Thoracic aorta (tissue), 2 donors: Measurements from ENCODE around the gene SET. TPM values are rescaled to one million over a fixed set of nuclear protein-coding genes. Genes with fewer than 3 reads are reported as not detected.

Experiments
- ATAC-seq: fragments of 150-250 bp; one replicate; pipeline ENCODE4 v1.8.0; 2017; ENCODE audit warnings: low read depth; ENCODE audit not compliant: insufficient number of reproducible peaks, low FRiP score
- DNase-seq: peaks from one replicate; pipeline ENCODE4 v3.0.0-alpha.2; 2020; ENCODE audit warnings: low spot score
- H3K27ac ChIP-seq, 2 donors: fragments of 200-600 bp; sonication (generic); 1 replicate in 1 of 2; 2 replicates in 1 of 2; pipeline ENCODE4 v1.5.1; 2016; ENCODE audit warnings: mild to moderate bottlenecking in 2 of 2, moderate library complexity in 2 of 2
- H3K27me3 ChIP-seq: fragments of 200-600 bp; sonication (generic); replicated peaks from 2 replicates; pipeline ENCODE4 v1.6.0; 2016; ENCODE audit warnings: mild to moderate bottlenecking; ENCODE audit not compliant: insufficient read depth
- H3K36me3 ChIP-seq: fragments of 200-600 bp; sonication (generic); one replicate; pipeline ENCODE4 v1.5.1; 2016
- H3K4me1 ChIP-seq, 2 donors: fragments of 200-600 bp; sonication (generic); 1 replicate in 1 of 2; 2 replicates in 1 of 2; pipeline versions ENCODE4 v1.5.1 to v1.6.0; 2016; ENCODE audit warnings: low read depth in 2 of 2, mild to moderate bottlenecking in 1 of 2; ENCODE audit not compliant: control insufficient read depth in 1 of 2
- H3K4me3 ChIP-seq: fragments of 200-600 bp; sonication (generic); 2 replicates; pipeline ENCODE4 v1.5.1; 2016; ENCODE audit warnings: mild to moderate bottlenecking
- H3K9me3 ChIP-seq: fragments of 200-600 bp; sonication (generic); 2 replicates; pipeline ENCODE4 v1.5.1; 2016
- total RNA-seq, 2 donors: library from RNA; depleted of rRNA; stranded (reverse); fragments of >200 nt; gene quantifications; one replicate each; pipeline versions ENCODE4 v1.1.0 to v1.2.3, GENCODE V29; 2016
- TF ChIP-seq, protein P1 (sequence below): fragments of 200-600 bp; sonication (generic); IDR thresholded peaks from one replicate; pipeline ENCODE4 v1.5.1; 2019; ENCODE audit warnings: antibody characterized with exemption

SET gene
- total RNA-seq, 2 donors from 2014 or later, result 83.3 to 201 TPM

DNA sequence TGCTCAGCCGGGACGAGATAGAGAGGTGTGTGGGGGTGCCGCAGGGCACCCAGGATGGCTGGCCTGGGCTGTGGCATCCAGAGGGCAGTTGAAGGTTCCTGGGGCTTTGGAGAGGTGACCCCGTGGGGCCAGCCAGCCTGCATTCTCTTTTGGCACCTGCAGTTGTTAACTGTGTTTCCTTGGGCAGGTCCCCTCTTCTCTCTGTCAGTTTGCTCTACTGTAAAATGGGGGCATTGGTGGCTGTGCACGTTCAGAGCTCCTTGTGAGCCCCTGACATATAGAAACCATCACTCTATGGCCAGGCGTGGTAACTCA is 26.4 kb downstream of the SET start:
- no peak for ATAC-seq
- Histone ChIP-seq H3K9me3 (no peaks in the 10 kb centered on the region), H3K4me3 (no peak overlapping the region), H3K36me3 (no peaks in the 10 kb centered on the region), H3K4me1 (no peaks in the 10 kb centered on the region), H3K27ac (no peak overlapping the region), H3K27me3 (no peaks in the 10 kb centered on the region)
- TF ChIP-seq, protein P1, sequence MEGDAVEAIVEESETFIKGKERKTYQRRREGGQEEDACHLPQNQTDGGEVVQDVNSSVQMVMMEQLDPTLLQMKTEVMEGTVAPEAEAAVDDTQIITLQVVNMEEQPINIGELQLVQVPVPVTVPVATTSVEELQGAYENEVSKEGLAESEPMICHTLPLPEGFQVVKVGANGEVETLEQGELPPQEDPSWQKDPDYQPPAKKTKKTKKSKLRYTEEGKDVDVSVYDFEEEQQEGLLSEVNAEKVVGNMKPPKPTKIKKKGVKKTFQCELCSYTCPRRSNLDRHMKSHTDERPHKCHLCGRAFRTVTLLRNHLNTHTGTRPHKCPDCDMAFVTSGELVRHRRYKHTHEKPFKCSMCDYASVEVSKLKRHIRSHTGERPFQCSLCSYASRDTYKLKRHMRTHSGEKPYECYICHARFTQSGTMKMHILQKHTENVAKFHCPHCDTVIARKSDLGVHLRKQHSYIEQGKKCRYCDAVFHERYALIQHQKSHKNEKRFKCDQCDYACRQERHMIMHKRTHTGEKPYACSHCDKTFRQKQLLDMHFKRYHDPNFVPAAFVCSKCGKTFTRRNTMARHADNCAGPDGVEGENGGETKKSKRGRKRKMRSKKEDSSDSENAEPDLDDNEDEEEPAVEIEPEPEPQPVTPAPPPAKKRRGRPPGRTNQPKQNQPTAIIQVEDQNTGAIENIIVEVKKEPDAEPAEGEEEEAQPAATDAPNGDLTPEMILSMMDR, result no peak
- DNase-seq, result no peak

DNA sequence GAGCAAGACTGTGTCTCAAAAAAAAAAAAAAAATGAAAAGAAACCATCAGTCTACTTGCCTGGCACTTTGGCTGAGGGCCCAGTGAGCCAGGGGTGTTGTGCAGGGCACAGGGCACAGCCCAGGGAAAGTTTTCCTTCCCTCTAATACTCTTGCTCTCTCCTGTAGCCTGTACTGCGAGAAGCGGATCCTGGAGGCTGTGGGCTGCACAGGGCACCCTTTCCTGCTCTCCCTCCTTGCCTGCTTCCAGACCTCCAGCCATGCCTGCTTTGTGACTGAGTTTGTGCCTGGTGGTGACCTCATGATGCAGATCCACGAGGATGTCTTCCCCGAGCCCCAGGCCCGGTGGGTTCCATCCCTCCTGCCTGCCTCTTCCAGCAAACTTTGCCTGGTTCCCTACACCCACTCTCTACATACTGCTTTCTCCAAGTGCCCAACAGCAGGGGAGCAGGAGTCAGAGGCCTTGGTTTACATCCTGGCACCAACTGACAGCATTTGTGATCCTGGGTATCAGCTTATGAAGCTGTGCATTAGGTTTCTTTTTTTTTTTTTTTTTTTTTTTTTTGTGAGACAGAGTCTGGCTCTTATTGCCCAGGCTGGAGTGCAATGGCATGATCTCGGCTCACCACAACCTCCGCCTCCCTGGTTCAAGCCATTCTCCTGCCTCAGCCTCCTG is 27.7 kb downstream of the SET start:
- DNase-seq, result no peak
- Histone ChIP-seq H3K4me3 (no peak overlapping the region), H3K27me3 (no peaks in the 10 kb centered on the region), H3K27ac (no peak overlapping the region), H3K9me3 (no peaks in the 10 kb centered on the region), H3K36me3 (no peaks in the 10 kb centered on the region), H3K4me1 (no peaks in the 10 kb centered on the region)
- no peak for ATAC-seq
- TF ChIP-seq, protein P1, result no peak

DNA sequence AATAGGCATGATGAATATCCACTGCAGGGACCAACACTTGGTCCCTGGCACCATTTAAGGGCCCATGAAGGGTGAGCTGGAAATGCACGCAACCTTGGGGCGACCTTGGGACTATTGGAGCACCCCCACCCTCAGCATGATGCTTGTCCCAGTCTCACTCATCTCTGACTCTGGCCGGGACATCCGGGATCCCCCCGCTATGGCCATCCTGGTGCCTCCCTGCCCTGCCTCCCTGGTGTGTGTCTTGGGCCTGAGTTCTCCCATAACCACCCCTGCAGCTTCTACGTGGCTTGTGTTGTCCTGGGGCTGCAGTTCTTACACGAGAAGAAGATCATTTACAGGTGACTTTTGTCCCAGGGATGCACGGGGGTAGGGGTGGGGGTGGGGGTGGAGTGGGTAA is 29.0 kb downstream of the SET start:
- H3K27me3 ChIP-seq, result no peaks in the 10 kb centered on the region
- peaks cover 0 to 3% of the 10 kb centered on the region in 2 donors for H3K4me1 ChIP-seq
- H3K36me3 ChIP-seq, result no peaks in the 10 kb centered on the region
- TF ChIP-seq, protein P1, result no peak
- H3K27ac ChIP-seq, result no peak overlapping the region
- H3K4me3 ChIP-seq, result no peak overlapping the region
- ATAC-seq (no peak), DNase-seq (no peak)
- H3K9me3 ChIP-seq, result no peaks in the 10 kb centered on the region

DNA sequence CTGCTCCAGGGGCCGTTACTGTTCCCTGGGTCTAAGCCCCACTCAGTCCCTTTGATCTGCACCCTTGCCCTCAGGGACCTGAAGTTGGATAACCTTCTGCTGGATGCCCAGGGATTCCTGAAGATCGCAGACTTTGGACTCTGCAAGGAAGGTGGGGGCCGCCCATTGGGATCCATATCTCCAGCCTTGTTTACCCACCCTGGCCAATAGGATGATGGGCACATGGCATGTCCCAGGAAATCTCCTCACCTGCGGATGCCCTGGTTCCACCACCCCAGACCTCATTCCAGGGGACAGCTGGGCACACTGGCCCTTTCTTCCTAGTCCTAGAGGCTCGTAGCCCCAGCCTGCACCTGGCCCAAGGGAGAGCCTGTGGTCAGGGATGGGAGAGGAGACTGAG is 29.5 kb downstream of the SET start:
- H3K36me3 ChIP-seq, result no peaks in the 10 kb centered on the region
- TF ChIP-seq, protein P1, result no peak
- H3K9me3 ChIP-seq, result no peaks in the 10 kb centered on the region
- no peaks in the 10 kb centered on the region for H3K27me3 ChIP-seq
- DNase-seq (no peak), ATAC-seq (no peak)
- no peak overlapping the region for H3K4me3 ChIP-seq
- H3K4me1 ChIP-seq, result peaks cover 0 to 8% of the 10 kb centered on the region in 2 donors
- H3K27ac ChIP-seq, result no peak overlapping the region

DNA sequence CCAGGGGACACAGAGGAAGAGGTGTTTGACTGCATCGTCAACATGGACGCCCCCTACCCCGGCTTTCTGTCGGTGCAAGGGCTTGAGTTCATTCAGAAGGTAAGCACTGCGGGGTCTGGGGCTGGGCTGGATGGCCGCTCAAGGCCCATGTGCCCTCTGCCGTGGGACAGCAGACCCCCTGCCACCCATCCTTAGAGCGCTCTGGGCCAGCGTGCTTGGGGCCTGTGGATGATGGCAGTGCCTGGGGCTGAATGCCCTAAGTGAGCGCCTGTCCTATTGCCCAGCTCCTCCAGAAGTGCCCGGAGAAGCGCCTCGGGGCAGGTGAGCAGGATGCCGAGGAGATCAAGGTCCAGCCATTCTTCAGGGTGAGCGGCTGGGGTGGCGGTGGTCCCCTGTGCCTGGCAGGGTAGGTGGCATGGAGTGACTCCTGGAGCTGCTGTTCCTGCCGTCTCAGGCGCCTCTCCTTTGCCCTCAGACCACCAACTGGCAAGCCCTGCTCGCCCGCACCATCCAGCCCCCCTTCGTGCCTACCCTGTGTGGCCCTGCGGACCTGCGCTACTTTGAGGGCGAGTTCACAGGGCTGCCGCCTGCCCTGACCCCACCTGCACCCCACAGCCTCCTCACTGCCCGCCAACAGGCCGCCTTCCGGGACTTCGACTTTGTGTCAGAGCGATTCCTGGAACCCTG is 31.0 kb downstream of the SET start:
- ATAC-seq (no peak), DNase-seq (no peak)
- no peaks in the 10 kb centered on the region for H3K36me3 ChIP-seq
- peaks cover 0 to 18% of the 10 kb centered on the region in 2 donors for H3K4me1 ChIP-seq
- TF ChIP-seq, protein P1, result no peak
- H3K27ac ChIP-seq, result no peak overlapping the region
- H3K4me3 ChIP-seq, result no peak overlapping the region
- no peaks in the 10 kb centered on the region for H3K9me3 ChIP-seq
- no peaks in the 10 kb centered on the region for H3K27me3 ChIP-seq
